IPS-11a (cell line): Measurements from ENCODE around the gene STKLD1.
"Not testable (repeated sequence)": the region's sequence is repeated elsewhere in the genome, so short reads cannot be mapped to it uniquely, and the experiment has no call there.

Source experiments
- H3K4me3 ChIP-seq: one replicate; pipeline ENCODE4 v1.5.1; 2013; ENCODE audit warnings: low read depth, low read length, control low read depth

Gene STKLD1

GRCh38 chr9:133382507-133383141 lies 6.5 kb downstream of the STKLD1 start:
- no peak overlapping the region for H3K4me3 ChIP-seq

GRCh38 chr9:133383438-133383837 lies 7.3 kb downstream of the STKLD1 start:
- no peak overlapping the region for H3K4me3 ChIP-seq

GRCh38 chr9:133384736-133385321 lies 8.7 kb downstream of the STKLD1 start:
- no peak overlapping the region for H3K4me3 ChIP-seq

- no peak overlapping the region for H3K4me3 ChIP-seq
Measured at GRCh38 chr9:133385452-133385851, 9.3 kb downstream of the STKLD1 start.

- no peak overlapping the region for H3K4me3 ChIP-seq
Measured at GRCh38 chr9:133386338-133386737, 10.2 kb downstream of the STKLD1 start.

- H3K4me3 ChIP-seq: no peak overlapping the region
Measured at GRCh38 chr9:133387680-133388079, 11.5 kb downstream of the STKLD1 start.

GRCh38 chr9:133389025-133389557 lies 12.9 kb downstream of the STKLD1 start:
- H3K4me3 ChIP-seq: no peak overlapping the region

- no peak overlapping the region for H3K4me3 ChIP-seq
Measured at GRCh38 chr9:133389562-133389961, 13.4 kb downstream of the STKLD1 start.

GRCh38 chr9:133390713-133391112 lies 14.5 kb downstream of the STKLD1 start:
- no peak overlapping the region for H3K4me3 ChIP-seq

- H3K4me3 ChIP-seq: not testable (repeated sequence)
Measured at GRCh38 chr9:133391449-133391848, 15.3 kb downstream of the STKLD1 start.

GRCh38 chr9:133392308-133392707 lies 16.1 kb downstream of the STKLD1 start:
- H3K4me3 ChIP-seq: not testable (repeated sequence)

GRCh38 chr9:133393399-133393798 lies 17.2 kb downstream of the STKLD1 start:
- no peak overlapping the region for H3K4me3 ChIP-seq

- H3K4me3 ChIP-seq: no peak overlapping the region
Measured at GRCh38 chr9:133394687-133395271, 18.6 kb downstream of the STKLD1 start.

- H3K4me3 ChIP-seq: no peak overlapping the region
Measured at GRCh38 chr9:133396952-133397351, 20.8 kb downstream of the STKLD1 start.

- H3K4me3 ChIP-seq: no peak overlapping the region
Measured at GRCh38 chr9:133397370-133397769, 21.2 kb downstream of the STKLD1 start.

- H3K4me3 ChIP-seq: no peak overlapping the region
Measured at GRCh38 chr9:133397895-133398294, 21.7 kb downstream of the STKLD1 start.

GRCh38 chr9:133400292-133400691 lies 24.1 kb downstream of the STKLD1 start:
- H3K4me3 ChIP-seq: no peak overlapping the region

- no peak overlapping the region for H3K4me3 ChIP-seq
Measured at GRCh38 chr9:133401588-133401987, 25.4 kb downstream of the STKLD1 start.

- no peak overlapping the region for H3K4me3 ChIP-seq
Measured at GRCh38 chr9:133402689-133403088, 26.5 kb downstream of the STKLD1 start.

GRCh38 chr9:133403766-133404453 lies 27.7 kb downstream of the STKLD1 start:
- H3K4me3 ChIP-seq: no peak overlapping the region

- no peak overlapping the region for H3K4me3 ChIP-seq
Measured at GRCh38 chr9:133404454-133405002, 28.4 kb downstream of the STKLD1 start.
